Pancreas (tissue), 10 donors: ENCODE data around the gene SAA1. TPM values are rescaled to one million over a fixed set of nuclear protein-coding genes. Genes with fewer than 3 reads are reported as not detected.
A peak's percentile ranks its signal among the peaks of the same experiment; 100 is the strongest.

Experiments used
- ATAC-seq, 4 donors: fragments of 200-7000 bp; cut with Tn5 transposase; one replicate each; pipeline versions ENCODE4 v1.8.0 to v1.9.1; 2020; ENCODE audit warnings: mild to moderate bottlenecking in 4 of 4, moderate library complexity in 4 of 4
- DNase-seq, 6 donors: peaks; one replicate each; pipeline ENCODE4 v3.0.0-alpha.2; 2020
- FAIRE-seq: peaks from 2 replicates; lab custom pipeline; 2012; peaks lifted over from hg19 to GRCh38; lab: Jason Lieb, UNC
- H3K27ac ChIP-seq, 4 donors: fragments of 200-600 bp; sonication (generic); 1 replicate in 3 of 4; 2 replicates in 1 of 4; pipeline versions ENCODE4 v1.5.0 to v1.8.0; 2020
- H3K27me3 ChIP-seq, 4 donors: fragments of 200-600 bp; one replicate each; pipeline ENCODE4 v1.8.0; 2021
- H3K36me3 ChIP-seq, 3 donors: fragments of 200-600 bp; sonication (generic) in 1 of 3; one replicate each; pipeline versions ENCODE4 v1.5.0 to v1.8.0; 2020 to 2021
- H3K4me1 ChIP-seq, 3 donors: fragments of 200-600 bp; one replicate each; pipeline ENCODE4 v1.8.0; 2021
- H3K4me3 ChIP-seq, 4 donors: fragments of 200-600 bp; sonication (generic) in 2 of 4; one replicate each; pipeline versions ENCODE4 v1.5.0 to v1.8.0; 2020 to 2021
- H3K9me3 ChIP-seq, 4 donors: fragments of 200-600 bp; one replicate each; pipeline ENCODE4 v1.8.0; 2021
- WGBS, 2 donors: extraction: QIAGEN DNeasy Blood & Tissue Kit; methylation state at CpG; one replicate each; pipeline ENCODE4 v1.1.7; 2013; 5-methylcytosine and 5-hydroxymethylcytosine counted together
- intact Hi-C, 3 donors: fragments of 100-400 bp; cut with DNase I; formaldehyde crosslinking; loops; one replicate each; pipeline versions ENCODE4 v1.11.1 to v1.14.2; 2022
- polyA plus RNA-seq, 2 donors: library from polyadenylated mRNA; stranded (reverse); fragments of 200-250 nt; gene quantifications; one replicate each; pipeline ENCODE4 v1.2.3, GENCODE V29; 2013
- total RNA-seq, 6 donors: library from RNA; stranded (reverse); fragmentation: NEBNext Ultra II Directional in 4 of 6; extraction: Animal tissue kit (Norgen Biotek cat#: 25700) in 4 of 6; gene quantifications; one replicate each; pipeline versions ENCODE4 v1.2.1 to v1.2.4, GENCODE V29; 2021 to 2023
- TF ChIP-seq, protein P1 (sequence below), 4 donors: fragments of 200-600 bp; sonication (generic) in 3 of 4; IDR thresholded peaks; one replicate each; pipeline versions ENCODE4 v1.5.0 to v1.8.0; 2021; ENCODE audit warnings: antibody characterized with exemption in 4 of 4
- donor health status: healthy with polysubstance abuse.
- donor health status: DM: no; HTN: no; CAD: no; lungs with moderate emphysema.
- donor health status: DM: no; HTN: no; CAD: no.
- donor health status: control.
- donor health status: control.
- donor health status: Bipolar disorder and iron deficiency.
- donor health status: DM: yes; HTN: yes; CAD: no.
- donor health status: DM: no; HTN: no; CAD: no.
- donor health status: DM: no; HTN: no; CAD: no.
- donor health status: DM: yes; HTN: yes; CAD: no.

The SAA1 gene
- total RNA-seq: 10 to 100 TPM in 3 of 6 donors, 1 to 10 TPM in 2, under 1 TPM in 1; 0.67 to 77.9 (median 10.1) TPM
- polyA plus RNA-seq: 10 to 100 TPM in 1 of 2 donors, 1 to 10 TPM in 1; 5.9 to 47.8 TPM

DNA sequence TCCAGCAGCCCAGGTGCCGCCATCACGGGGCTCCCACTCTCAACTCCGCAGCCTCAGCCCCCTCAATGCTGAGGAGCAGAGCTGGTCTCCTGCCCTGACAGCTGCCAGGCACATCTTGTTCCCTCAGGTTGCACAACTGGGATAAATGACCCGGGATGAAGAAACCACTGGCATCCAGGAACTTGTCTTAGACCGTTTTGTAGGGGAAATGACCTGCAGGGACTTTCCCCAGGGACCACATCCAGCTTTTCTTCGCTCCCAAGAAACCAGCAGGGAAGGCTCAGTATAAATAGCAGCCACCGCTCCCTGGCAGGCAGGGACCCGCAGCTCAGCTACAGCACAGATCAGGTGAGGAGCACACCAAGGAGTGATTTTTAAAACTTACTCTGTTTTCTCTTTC is at the start of gene SAA1:
SAA1 (plus strand) TSS at position 316 of the 400 bp plus-strand sequence. CDS start 624 bp downstream, outside the sequence.
- Histone ChIP-seq H3K9me3 (no peaks in the 10 kb centered on the region), H3K27ac (no peak within 1 kb of the TSS), H3K36me3 (no peaks in the 10 kb centered on the region), H3K4me1 (no peaks in the 10 kb centered on the region), H3K4me3 (no peak within 1 kb of the TSS), H3K27me3 (no peaks in the 10 kb centered on the region)
- intact Hi-C loops: no loop called here
- ATAC-seq (no peak), FAIRE-seq (no peak), DNase-seq (no peak)
- TF ChIP-seq, protein P1, sequence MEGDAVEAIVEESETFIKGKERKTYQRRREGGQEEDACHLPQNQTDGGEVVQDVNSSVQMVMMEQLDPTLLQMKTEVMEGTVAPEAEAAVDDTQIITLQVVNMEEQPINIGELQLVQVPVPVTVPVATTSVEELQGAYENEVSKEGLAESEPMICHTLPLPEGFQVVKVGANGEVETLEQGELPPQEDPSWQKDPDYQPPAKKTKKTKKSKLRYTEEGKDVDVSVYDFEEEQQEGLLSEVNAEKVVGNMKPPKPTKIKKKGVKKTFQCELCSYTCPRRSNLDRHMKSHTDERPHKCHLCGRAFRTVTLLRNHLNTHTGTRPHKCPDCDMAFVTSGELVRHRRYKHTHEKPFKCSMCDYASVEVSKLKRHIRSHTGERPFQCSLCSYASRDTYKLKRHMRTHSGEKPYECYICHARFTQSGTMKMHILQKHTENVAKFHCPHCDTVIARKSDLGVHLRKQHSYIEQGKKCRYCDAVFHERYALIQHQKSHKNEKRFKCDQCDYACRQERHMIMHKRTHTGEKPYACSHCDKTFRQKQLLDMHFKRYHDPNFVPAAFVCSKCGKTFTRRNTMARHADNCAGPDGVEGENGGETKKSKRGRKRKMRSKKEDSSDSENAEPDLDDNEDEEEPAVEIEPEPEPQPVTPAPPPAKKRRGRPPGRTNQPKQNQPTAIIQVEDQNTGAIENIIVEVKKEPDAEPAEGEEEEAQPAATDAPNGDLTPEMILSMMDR (IDR thresholded peaks at IDR 0.05): no peak
- WGBS, 2 donors: 52 to 68% methylated on average over 8 of the region's 8 CpGs

DNA sequence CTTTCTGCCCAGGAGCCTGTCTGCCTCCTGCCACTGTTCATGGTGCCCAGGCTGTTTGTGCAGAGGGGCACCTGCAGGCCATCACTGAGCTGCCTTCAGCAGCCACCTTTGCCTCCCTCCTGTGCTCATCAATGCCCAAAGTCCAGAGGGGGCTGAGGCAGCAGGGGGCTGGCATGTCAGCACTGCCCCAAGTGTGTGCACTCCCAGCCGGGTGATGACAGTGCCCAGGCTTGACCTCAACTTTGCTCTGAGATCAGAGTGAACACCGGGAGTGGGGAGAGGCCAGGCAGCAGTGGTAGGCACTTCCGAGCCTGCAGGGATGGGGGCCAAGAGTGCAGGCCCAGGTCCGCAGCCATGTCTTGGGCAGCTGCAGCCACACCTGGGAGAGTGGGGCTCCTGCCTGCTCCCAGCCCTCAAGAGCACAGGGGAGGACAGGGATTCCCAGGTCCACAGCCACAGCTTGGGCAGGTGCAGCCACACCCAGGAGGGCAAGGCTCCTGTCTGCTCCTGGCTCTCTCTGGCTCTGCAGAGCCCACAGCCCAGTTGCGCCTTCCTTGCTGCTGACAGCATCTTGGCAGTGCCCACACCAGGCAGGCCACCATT is 44.7 kb upstream of the SAA1 start:
- intact Hi-C loops: no loop called here
- Histone ChIP-seq H3K4me3 (no peak overlapping the region), H3K27ac (no peak overlapping the region), H3K36me3 (no peaks in the 10 kb centered on the region), H3K4me1 (no peaks in the 10 kb centered on the region), H3K27me3 (no peaks in the 10 kb centered on the region), H3K9me3 (no peaks in the 10 kb centered on the region)
- ATAC-seq: no peak
- FAIRE-seq: no peak
- WGBS, 2 donors: 63 to 89% methylated on average over 5 of the region's 5 CpGs
- DNase-seq: peak in 1 of 6 donors; percentile 27
- TF ChIP-seq, protein P1 (IDR thresholded peaks at IDR 0.05): no peak

DNA sequence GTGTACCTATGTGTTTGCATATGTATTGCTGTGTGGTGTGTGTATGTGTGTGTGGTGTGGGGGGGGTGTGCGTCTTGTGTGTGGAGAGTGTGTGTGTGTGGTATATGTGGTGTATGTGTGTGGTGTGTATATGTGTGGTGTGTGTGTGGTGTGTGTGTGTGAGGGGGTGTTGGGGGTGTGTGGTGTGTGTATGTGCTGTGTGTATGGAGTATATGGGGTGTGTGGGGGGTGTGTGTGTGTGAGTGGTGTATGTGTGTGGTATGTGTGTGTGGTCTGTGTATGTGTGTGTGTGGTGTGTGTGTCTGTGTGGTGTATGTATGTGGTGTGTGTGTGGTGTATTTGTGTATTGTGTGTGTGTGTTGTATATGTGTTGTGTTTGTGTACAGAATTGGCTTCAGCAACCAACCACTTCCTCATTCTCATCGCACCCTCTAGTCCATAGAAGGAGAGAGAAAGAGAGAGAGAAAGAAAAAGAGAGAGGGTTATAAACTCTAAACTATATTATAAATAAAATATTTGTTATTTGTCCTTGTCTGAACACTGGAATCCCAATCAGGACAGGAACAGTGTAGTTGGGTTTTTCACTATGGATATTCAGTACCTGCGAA is 43.1 kb upstream of the SAA1 start:
- TF ChIP-seq, protein P1 (IDR thresholded peaks at IDR 0.05): no peak
- H3K4me3 ChIP-seq: no peak overlapping the region
- ATAC-seq (no peak), DNase-seq (no peak), FAIRE-seq (no peak)
- H3K9me3 ChIP-seq: no peaks in the 10 kb centered on the region
- H3K27ac ChIP-seq: no peak overlapping the region
- H3K27me3 ChIP-seq: no peaks in the 10 kb centered on the region
- 82 to 89% methylated on average over 3 of the region's 3 CpGs for WGBS, 2 donors
- intact Hi-C loops: no loop called here
- no peaks in the 10 kb centered on the region for H3K36me3 ChIP-seq
- no peaks in the 10 kb centered on the region for H3K4me1 ChIP-seq

DNA sequence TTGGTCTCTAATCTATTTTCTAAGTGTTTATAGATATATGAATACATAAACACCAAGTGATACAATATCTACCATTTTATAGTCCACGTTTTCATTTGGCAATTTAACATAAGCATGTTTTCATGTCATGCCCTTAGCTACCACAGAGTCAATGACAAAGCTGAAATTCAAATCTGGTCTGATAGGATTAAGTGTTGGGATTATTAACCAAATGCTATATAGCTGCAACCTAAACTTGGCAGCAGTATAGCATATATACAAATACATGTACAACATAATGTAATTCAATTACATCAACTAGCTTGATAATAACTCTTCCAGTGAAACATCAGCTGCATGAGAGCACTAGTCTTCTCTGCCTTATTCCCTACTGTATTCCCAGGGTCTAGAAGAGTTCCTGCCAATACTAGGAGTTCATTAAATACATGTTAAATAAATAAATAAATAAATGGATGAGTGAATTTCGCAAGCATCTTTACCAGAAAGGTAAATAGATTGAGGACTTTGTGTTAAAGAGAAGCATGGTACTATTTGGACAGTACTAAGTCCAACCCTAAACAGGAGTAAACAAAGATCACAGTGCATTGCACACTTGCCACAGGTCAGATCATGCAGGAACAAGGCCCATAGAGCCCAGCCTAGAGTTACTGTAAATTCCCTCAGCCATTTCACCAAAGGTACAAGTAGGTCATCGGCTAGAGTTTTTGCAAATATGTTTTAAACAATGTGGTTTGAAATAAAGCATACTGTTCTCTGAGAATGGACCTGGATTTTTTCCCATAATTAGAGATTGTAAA is 42.3 kb upstream of the SAA1 start:
- no peak for ATAC-seq
- 41 to 66% methylated on average over 3 of the region's 3 CpGs for WGBS, 2 donors
- Histone ChIP-seq H3K36me3 (no peaks in the 10 kb centered on the region), H3K4me3 (no peak overlapping the region), H3K27me3 (no peaks in the 10 kb centered on the region), H3K9me3 (no peaks in the 10 kb centered on the region), H3K27ac (no peak overlapping the region), H3K4me1 (no peaks in the 10 kb centered on the region)
- DNase-seq: no peak
- TF ChIP-seq, protein P1 (IDR thresholded peaks at IDR 0.05): no peak
- intact Hi-C loops: no loop called here
- no peak for FAIRE-seq
